ENCODE measurements around the gene KCP.

Gene KCP

DNA sequence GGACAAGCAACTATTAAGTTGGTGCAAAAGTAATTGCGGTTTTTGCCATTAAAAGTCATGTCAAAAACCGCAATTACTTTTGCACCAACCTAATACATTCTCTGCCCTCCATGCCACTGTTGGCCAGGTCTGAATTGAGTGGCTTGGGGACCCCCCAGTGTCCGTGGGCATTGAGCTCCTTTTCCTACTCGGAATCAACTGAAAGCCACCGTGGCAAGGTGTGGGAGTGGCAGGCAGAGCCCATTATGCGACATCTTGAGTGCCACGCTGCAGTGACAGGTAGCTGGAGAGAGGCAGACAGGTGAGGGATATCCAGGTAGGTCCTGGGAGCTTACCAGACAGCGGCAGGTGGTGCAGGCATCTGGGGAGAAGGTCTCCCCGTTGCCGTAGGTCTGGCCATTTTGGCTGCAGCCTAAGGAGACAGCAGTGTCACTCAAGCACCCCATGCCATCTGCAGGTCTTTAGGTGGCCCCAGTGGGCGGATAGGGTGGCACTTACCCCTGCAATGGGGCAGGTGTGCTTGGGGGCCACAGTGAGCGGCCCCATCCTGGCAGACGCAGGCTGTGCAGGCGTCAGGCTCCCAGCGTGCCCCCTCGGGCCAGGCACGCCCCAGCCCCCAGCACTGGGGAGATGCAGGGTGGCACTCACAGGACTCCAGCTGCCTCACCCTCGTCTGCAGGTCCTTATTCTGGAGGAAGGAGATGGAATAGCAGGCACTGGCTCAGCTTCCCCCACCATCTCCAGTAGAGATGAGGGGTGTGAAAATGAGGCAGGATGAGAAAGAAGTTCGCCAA is 3.5 kb downstream of the KCP start:
- DNase-seq (ENCODE audit: low spot score) = no peak

- no peak for DNase-seq (ENCODE audit: low spot score)
Measured at GRCh38 chr7:128906001-128906765, 4.3 kb downstream of the KCP start.

GRCh38 chr7:128904381-128905197 is 5.9 kb downstream of the KCP start:
- DNase-seq (ENCODE audit: low spot score) = peak; percentile 76

DNA sequence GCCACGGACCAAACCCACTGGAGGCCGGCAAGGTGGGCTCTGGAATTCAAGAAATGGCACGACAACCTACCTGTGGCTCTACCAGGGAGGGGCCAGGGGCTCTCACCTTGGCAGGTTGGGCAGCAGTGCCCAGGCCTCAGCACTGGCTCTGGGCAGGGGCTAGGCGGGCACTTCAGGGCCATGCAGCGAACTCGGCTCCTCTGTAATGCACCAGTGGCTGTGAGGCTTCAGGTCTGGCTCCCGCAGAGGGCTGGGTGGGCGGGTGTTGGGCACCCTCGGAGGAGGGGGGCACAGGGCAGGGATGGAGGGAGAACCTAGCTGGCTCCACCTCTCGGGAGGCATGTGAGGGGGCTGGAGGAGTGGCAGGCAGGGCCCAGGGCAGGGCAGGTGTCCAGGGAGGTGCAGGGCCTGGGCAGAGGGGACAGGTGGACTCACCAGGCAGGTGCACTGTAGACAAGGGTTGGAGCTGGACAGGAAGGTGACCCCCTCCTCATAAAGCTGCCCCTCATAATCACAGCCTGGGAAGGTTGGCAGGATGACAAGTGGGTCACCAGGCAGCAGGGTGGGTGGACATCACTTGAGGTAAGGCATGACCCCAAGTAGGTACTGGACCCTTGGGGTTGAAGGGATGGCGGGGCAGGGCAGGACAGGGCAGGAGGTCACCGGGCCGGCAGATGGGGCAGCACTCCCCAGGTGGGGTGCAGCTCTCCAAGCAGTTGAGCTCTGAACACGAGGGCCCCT is 6.7 kb downstream of the KCP start:
- no peak for DNase-seq (ENCODE audit: low spot score)

DNA sequence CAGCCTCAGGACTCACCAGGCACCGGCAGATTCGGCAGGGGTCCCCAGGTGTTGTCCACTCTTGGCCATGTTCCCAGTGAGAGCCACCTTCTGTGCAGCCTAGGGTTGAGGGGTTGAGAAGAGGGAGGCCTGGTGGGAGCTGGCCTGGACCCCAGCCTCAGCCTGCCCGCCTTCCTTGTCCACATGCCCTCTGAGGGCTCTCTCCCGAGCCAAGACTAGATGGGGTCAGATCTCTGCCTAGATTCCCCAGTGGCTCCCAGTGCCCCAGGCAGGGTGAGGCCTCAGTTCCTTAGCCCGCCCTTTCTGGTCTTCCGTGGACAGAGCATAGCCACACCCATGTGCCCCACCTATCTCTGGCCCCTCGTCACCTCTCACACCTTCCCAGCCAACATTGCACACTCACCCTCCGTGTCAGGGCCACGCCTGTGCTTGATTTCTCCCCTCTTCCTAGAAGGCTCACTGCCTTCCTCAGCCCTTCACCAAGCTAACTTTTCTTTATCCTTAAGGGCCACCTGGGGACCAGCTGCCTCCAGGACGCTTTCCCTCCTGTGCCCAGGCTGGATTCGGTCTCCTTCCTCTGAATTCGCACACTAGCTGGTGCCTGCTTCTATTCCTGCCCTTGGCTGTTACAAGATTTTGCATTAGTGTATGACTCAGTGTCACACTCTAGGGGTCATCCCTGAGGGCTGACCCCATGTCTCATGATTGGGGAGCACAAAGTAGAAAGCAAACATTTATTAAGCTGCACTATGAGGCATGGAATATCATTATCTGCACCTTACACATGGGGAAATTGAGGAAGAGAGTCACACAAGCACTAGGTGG is 7.5 kb downstream of the KCP start:
- DNase-seq (ENCODE audit: low spot score) = no peak

GRCh38 chr7:128900237-128900636 is 10.3 kb downstream of the KCP start:
- DNase-seq (ENCODE audit: low spot score) = no peak

GRCh38 chr7:128899392-128899791 is 11.1 kb downstream of the KCP start:
- no peak for DNase-seq (ENCODE audit: low spot score)

- DNase-seq (ENCODE audit: low spot score) = no peak
Measured at GRCh38 chr7:128895320-128895719, 15.2 kb downstream of the KCP start.

DNA sequence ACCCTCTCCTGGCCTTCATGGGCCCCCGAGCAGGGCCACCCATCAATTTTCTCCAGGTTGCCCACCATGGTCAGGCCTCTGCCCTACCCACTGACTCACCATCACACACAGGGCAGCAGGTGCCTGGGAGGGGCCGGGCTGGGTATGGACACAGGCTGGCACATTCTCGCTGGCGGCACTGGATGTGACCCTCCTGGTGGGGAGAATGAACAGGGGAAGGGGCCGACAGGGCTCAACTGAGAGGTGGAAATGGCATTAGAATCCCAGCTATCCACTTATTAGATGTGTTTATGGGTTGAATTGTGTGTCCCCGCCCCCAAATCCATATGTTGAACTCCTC is 16.4 kb downstream of the KCP start:
- no peak for DNase-seq (ENCODE audit: low spot score)

DNA sequence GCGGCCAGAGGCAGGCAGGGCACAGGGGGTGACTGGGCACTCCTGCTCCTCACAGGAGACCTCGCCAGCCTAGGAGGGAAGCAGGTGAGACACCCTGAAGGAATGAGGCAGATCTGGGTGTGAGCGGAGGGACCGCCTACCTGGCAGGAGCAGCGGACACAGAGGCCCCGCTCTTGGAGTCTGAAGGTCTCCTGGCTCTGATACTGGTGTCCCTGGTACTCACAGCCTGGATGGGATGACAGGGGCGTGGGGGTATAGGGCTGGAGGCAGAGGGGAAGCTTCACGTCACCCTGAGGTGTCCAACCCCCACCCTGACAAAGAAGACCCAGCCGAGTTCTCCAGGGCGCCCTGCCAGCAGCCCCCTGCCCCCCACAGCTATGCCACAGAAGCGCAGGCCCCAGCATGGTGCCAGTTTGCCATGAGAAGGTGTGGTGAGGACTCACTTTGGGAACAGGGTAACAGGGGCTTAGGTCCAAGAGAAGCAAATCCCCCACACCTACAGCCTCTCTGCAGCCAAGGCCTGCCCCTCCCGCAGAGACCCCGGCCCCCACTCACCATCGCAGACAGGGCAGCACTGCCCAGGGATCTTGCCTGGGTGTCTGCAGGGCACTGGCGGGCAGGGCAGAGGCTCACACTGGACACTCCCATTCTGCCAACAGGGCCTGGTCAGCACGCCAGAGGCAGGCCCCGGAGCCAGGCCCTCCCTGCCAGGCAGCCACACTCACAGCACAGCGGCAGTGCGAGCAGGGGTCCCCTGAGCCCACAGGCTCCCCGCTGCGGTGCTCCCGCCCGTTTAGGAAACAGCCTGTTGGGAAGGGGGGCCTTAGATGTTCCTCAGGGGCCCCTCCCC is 17.0 kb downstream of the KCP start:
- DNase-seq (ENCODE audit: low spot score) = no peak

DNA sequence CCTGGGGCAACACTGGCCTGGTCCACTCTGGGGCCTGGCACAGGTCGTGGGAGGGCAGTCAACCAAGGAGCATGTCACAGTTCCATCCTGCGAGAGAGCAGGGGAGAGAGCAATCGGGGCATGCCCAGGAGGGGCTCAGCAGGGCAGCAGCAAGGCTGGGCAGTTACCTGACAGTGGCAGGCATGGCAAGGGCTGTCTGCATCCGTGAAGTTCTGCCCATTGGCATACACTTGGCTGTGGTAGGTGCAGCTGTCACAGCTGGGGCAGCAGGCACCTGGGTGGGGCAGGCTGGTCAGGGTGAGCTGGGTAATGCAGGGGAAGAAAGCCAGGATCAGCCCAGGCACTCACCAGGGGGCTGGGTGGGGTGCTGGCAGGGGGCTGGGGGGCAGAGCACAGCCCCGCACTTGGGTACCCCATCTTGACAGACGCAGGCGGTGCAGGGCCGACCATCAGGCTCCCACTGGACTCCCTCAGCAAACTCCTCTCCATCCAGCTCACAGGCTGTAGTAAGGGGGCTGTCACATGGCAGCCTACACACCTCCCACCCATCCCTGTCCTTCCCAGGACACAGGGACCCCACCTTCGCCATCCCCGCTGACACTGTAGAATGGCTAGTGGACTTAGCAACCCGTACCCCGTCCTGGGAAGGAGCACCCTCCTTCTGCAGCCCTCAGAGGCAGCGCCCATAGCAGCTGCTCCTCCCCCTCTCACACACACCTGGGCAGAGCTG is 17.8 kb downstream of the KCP start:
- DNase-seq (ENCODE audit: low spot score) = no peak

DNA sequence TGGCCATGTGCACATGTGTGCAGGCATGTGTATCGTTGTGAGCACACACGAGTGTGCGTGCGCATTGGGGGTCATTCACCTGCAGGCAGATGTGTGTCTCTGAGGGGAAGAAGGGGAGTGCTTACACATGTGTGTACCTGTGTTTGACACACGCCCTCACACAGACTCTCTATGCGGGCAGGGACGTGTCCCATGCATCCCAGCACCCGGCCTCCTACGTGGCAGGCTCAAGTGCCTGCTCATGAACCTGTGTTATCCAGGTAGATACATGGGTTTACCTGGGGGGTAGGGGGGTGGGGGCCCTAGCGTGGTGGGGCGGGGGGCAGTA is 18.6 kb downstream of the KCP start:
- no peak for DNase-seq (ENCODE audit: low spot score)

DNA sequence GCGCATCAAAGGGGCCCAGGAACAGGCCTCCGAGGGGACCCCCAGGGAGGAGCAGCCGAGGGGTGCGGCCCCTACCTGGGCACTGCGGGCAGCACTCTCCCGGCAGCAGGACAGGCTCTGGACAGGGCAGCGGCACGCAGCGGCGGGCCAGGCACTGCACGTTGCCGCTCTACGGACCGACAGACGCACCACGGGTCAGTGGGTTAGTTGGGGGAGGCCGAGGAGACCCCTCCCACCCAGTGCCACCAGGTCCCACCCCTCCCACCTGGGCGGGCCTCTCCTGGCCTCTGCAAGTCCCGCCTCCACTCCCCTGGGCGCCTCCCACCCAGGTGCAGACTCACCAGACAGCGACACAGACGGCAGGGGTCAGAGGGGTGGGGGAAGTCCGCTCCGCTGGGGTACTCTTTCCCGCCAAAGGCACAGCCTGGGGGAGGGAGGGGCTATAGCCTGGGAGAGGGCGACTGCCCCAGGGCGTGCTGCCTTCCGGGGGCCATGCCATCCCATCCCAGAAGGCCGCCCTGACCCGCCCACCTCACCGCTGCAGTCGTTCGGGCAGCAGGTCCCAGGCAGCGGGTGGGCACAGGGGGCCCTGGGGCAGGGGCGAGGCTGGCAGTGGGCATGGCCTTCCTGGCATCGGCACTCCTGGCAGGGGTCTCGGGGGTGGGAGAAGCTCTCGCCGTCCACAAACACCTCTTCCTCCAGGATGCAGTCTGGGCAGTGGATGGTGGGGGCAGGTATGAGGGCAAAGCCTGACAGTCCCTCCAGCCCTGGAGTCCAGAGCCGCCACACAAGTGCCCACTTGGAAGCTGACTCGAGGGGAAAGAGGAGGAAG is 19.2 kb downstream of the KCP start:
- DNase-seq (ENCODE audit: low spot score) = no peak

- no peak for DNase-seq (ENCODE audit: low spot score)
Measured at GRCh38 chr7:128890306-128891109, 20.0 kb downstream of the KCP start.

DNA sequence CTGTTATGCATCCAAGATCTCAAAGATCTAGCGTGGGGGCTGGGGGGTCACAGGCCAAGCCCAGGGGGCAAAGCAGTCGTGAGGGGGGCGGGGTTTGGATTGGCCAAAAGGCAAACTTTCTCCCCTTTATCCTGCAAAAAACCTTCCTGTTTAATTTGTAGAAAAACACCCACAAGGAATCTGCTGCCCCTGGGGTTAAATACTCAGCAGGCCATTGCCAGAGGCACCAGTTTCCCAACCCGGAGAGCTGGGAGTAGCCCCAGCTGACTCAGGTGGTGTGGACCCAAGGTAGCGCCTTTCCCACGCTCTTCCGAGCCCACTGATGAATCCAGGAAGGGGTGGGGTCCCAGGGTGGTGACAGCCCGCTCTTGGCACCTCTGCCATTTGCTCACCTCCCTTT is 21.4 kb downstream of the KCP start:
- DNase-seq (ENCODE audit: low spot score) = no peak

- DNase-seq (ENCODE audit: low spot score) = no peak
Measured at GRCh38 chr7:128888756-128889095, 21.8 kb downstream of the KCP start.

DNA sequence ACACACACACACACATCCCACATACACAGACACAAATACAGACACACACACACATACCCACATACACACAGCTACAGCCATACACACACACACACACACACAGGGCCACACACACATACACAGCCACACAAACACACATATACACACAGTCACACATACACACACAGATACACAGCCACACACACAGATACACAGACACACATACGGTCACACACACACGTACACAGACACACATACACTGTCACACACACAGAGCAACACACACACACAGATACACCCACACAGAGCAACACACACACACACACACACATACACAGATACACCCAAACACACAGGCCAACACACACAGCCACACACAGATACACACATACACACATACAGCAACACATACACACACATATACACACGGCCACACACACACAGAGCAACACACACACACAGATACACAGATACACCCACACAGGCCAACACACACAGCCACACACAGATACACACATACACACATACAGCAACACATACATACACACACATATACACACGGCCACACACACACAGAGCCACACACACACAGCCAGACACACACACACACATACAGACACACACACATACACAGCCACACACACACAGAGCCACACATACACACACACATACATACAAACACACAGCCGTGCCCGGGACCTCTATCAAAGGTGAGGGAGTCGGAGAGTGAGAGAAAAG is 22.3 kb downstream of the KCP start:
- no peak for DNase-seq (ENCODE audit: low spot score)

All from RKO (cell line).